Stimulated activated CD4-positive, alpha-beta T cell treated with anti-CD3 and anti-CD28 coated beads, Interleukin-2, amount 100 ng/mL, for 48 hours (primary cell): ENCODE results near the gene DIAPH1.

ENCODE experiments used
- DNase-seq, 2 donors: peaks; one replicate each; pipeline ENCODE4 v3.0.0-alpha.2; 2020

DIAPH1 gene

DNA sequence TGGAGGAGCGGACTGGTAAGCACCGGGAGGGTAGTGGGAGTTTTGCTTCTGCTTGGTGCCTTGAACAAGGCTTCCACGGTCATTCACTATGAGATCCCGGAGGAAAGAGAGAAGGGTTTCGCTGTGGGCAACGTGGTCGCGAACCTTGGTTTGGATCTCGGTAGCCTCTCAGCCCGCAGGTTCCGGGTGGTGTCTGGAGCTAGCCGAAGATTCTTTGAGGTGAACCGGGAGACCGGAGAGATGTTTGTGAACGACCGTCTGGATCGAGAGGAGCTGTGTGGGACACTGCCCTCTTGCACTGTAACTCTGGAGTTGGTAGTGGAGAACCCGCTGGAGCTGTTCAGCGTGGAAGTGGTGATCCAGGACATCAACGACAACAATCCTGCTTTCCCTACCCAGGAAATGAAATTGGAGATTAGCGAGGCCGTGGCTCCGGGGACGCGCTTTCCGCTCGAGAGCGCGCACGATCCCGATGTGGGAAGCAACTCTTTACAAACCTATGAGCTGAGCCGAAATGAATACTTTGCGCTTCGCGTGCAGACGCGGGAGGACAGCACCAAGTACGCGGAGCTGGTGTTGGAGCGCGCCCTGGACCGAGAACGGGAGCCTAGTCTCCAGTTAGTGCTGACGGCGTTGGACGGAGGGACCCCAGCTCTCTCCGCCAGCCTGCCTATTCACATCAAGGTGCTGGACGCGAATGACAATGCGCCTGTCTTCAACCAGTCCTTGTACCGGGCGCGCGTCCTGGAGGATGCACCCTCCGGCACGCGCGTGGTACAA, 142.5 kb downstream of the DIAPH1 start:
- DNase-seq, result no peak

DNA sequence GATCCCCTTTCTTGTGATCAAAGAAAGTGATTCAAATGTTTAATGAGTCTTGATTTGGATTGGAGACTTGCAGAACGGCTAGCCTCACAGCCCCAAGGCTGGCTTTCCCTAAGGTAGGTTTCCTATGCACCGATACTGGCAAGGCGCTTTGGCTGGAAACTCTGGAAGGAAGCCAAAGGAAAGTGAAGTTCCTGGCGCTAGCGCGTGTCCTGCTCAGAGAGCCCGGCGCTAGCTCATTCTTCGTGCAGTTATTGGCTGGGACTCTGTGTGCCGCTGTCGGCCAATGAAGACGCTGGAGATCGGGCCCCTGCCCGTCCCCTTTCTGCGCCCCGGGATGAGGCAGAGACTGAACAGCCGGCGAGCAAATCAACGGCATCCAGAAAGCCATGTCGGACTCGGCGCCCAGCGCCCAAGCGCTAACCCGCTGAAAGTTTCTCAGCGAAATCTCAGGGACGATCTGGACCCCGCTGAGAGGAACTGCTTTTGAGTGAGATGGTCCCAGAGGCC, 143.1 kb downstream of the DIAPH1 start, which contains the start of gene PCDHGC3:
Gene PCDHGC3, plus strand, starts transcription at position 342 of the 507 bp plus-strand sequence. Its CDS starts 151 bp downstream, at position 493.
- peak in 1 of 2 donors; percentile 51 for DNase-seq

DNA sequence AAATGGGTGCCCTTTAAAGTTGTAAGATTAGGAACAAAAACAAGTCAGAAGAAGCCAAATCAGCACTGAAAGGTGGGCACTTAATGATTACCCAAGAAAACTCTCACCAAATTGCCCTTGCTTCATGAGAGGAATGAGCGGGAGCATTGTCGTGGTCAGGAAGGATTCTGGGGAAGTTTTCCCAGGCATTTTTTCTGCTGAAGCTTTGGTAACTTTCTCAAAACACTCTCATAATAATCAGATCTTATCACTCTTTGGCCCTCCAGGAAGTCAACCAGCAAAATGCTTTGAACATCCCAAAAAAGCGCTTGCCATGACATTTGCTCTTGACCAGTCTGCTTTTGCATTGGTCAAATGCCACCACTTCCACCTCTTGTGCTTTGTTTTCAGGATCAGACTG, 153.4 kb downstream of the DIAPH1 start:
- no peak for DNase-seq
